Measurements from ENCODE around the gene C3orf18. TPM values are rescaled to one million over a fixed set of nuclear protein-coding genes. Genes with fewer than 3 reads are reported as not detected.

The C3orf18 gene
- polyA plus RNA-seq, 1 donor = 6.8 TPM

- no peak overlapping the region for H3K27ac ChIP-seq (ENCODE audit: low read length)
- WGBS (ENCODE audit: insufficient coverage, low lambda C conversion rate) = no CpG with 5 or more reads among the region's 9 CpGs
- DNase-seq = peak in 1 of 2 donors; percentile 18
- no peaks in the 10 kb centered on the region for H3K9me3 ChIP-seq (ENCODE audit: control insufficient read depth, low read depth, low read length)
- H3K4me3 ChIP-seq (ENCODE audit: low read length) = no peak overlapping the region
- H3K36me3 ChIP-seq (ENCODE audit: control insufficient read depth, insufficient read depth, low read length) = no peaks in the 10 kb centered on the region
- peaks cover 44% of the 10 kb centered on the region for H3K27me3 ChIP-seq (ENCODE audit: control insufficient read depth, insufficient read depth, low read length)
- peaks cover 20% of the 10 kb centered on the region for H3K4me1 ChIP-seq (ENCODE audit: control insufficient read depth, insufficient read depth, low read length)
Observed at GRCh38 chr3:50534681-50535330, 32.7 kb downstream of the C3orf18 start.

GRCh38 chr3:50533807-50534461 lies 33.6 kb downstream of the C3orf18 start:
- no peak overlapping the region for H3K4me3 ChIP-seq (ENCODE audit: low read length)
- WGBS (ENCODE audit: insufficient coverage, low lambda C conversion rate) = 83% methylated on average over 1 of the region's 9 CpGs
- peaks cover 43% of the 10 kb centered on the region for H3K27me3 ChIP-seq (ENCODE audit: control insufficient read depth, insufficient read depth, low read length)
- DNase-seq = peak in 1 of 2 donors; percentile 39
- no peaks in the 10 kb centered on the region for H3K9me3 ChIP-seq (ENCODE audit: control insufficient read depth, low read depth, low read length)
- peaks cover 22% of the 10 kb centered on the region for H3K4me1 ChIP-seq (ENCODE audit: control insufficient read depth, insufficient read depth, low read length)
- no peak overlapping the region for H3K27ac ChIP-seq (ENCODE audit: low read length)
- H3K36me3 ChIP-seq (ENCODE audit: control insufficient read depth, insufficient read depth, low read length) = no peaks in the 10 kb centered on the region

DNA sequence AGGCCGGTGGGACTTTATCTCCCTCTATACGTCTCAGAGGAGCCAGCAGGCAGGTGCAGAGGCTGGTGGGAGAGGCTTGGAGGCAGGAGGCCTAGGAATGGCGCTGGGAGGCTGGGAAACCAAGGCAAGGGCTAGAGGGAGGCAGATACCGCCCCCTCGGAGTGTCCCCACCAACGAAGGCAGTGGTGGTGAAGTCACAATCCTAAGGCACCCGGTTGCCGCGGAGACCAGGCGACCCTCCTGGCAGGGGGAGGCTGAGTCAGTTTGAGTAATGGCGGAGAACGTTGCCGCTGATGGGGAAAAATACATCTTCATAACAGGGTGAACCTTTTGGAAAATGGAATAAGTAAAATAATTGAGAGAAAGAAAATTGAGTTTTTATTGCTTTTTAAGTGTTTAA lies 34.2 kb downstream of the C3orf18 start:
- H3K4me3 ChIP-seq (ENCODE audit: low read length) = no peak overlapping the region
- H3K27ac ChIP-seq (ENCODE audit: low read length) = no peak overlapping the region
- peaks cover 39% of the 10 kb centered on the region for H3K27me3 ChIP-seq (ENCODE audit: control insufficient read depth, insufficient read depth, low read length)
- no peaks in the 10 kb centered on the region for H3K36me3 ChIP-seq (ENCODE audit: control insufficient read depth, insufficient read depth, low read length)
- no peak for DNase-seq
- no peaks in the 10 kb centered on the region for H3K9me3 ChIP-seq (ENCODE audit: control insufficient read depth, low read depth, low read length)
- WGBS (ENCODE audit: insufficient coverage, low lambda C conversion rate) = no CpG with 5 or more reads among the region's 13 CpGs
- H3K4me1 ChIP-seq (ENCODE audit: control insufficient read depth, insufficient read depth, low read length) = peaks cover 22% of the 10 kb centered on the region

DNA sequence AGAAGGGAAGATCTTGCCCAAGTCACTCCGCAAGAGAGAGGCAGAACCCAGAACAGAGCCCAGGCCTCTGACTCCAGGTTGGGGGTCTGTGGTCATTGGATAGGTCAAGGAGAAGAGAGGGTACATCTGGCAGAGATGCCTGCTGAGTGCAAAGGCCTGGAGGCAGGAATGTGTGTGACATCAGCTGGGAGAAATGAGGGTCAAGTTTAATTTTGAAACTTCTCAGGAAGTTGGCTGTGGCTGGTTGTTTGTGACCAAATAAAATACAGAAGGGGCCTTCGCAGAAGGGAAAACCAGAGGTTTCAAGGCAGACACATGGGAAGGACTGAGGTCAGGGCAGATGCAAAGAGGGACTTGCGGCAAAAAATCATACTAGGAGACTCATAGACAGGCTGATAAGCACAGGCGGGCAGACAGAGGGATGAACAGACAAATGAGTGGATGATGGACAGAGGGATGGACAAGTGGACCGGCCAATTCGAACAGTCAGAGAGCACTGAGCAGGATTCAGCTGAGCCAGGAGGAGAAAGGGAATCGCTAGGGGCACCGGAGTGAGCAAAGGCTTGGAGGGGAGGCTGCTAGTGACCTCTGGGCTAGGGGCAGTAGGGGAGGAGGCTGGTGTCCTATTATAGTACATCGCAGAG lies 35.4 kb downstream of the C3orf18 start:
- DNase-seq = no peak
- Histone ChIP-seq H3K4me1 (ENCODE audit: control insufficient read depth, insufficient read depth, low read length) (peaks cover 22% of the 10 kb centered on the region), H3K27ac (ENCODE audit: low read length) (no peak overlapping the region), H3K36me3 (ENCODE audit: control insufficient read depth, insufficient read depth, low read length) (no peaks in the 10 kb centered on the region), H3K4me3 (ENCODE audit: low read length) (no peak overlapping the region), H3K9me3 (ENCODE audit: control insufficient read depth, low read depth, low read length) (no peaks in the 10 kb centered on the region), H3K27me3 (ENCODE audit: control insufficient read depth, insufficient read depth, low read length) (peaks cover 34% of the 10 kb centered on the region)
- WGBS (ENCODE audit: insufficient coverage, low lambda C conversion rate) = 95% methylated on average over 6 of the region's 9 CpGs

GRCh38 chr3:50531201-50531600 lies 36.3 kb downstream of the C3orf18 start:
- no peak for DNase-seq
- no peaks in the 10 kb centered on the region for H3K9me3 ChIP-seq (ENCODE audit: control insufficient read depth, low read depth, low read length)
- no CpG with 5 or more reads among the region's 4 CpGs for WGBS (ENCODE audit: insufficient coverage, low lambda C conversion rate)
- H3K27me3 ChIP-seq (ENCODE audit: control insufficient read depth, insufficient read depth, low read length) = peaks cover 25% of the 10 kb centered on the region
- peaks cover 27% of the 10 kb centered on the region for H3K4me1 ChIP-seq (ENCODE audit: control insufficient read depth, insufficient read depth, low read length)
- H3K4me3 ChIP-seq (ENCODE audit: low read length) = no peak overlapping the region
- H3K27ac ChIP-seq (ENCODE audit: low read length) = no peak overlapping the region
- no peaks in the 10 kb centered on the region for H3K36me3 ChIP-seq (ENCODE audit: control insufficient read depth, insufficient read depth, low read length)

- H3K27me3 ChIP-seq (ENCODE audit: control insufficient read depth, insufficient read depth, low read length) = peaks cover 19% of the 10 kb centered on the region
- no peak overlapping the region for H3K4me3 ChIP-seq (ENCODE audit: low read length)
- H3K9me3 ChIP-seq (ENCODE audit: control insufficient read depth, low read depth, low read length) = no peaks in the 10 kb centered on the region
- no peak overlapping the region for H3K27ac ChIP-seq (ENCODE audit: low read length)
- DNase-seq = peak in 1 of 2 donors; percentile 39
- peaks cover 35% of the 10 kb centered on the region for H3K4me1 ChIP-seq (ENCODE audit: control insufficient read depth, insufficient read depth, low read length)
- no peaks in the 10 kb centered on the region for H3K36me3 ChIP-seq (ENCODE audit: control insufficient read depth, insufficient read depth, low read length)
- no CpG with 5 or more reads among the region's 48 CpGs for WGBS (ENCODE audit: insufficient coverage, low lambda C conversion rate)
Observed at GRCh38 chr3:50530001-50530970, 37.3 kb downstream of the C3orf18 start.

GRCh38 chr3:50525987-50526386 lies 41.6 kb downstream of the C3orf18 start:
- peaks cover 44% of the 10 kb centered on the region for H3K4me1 ChIP-seq (ENCODE audit: control insufficient read depth, insufficient read depth, low read length)
- H3K27ac ChIP-seq (ENCODE audit: low read length) = peak overlapping the region; percentile 90
- H3K4me3 ChIP-seq (ENCODE audit: low read length) = no peak overlapping the region
- H3K27me3 ChIP-seq (ENCODE audit: control insufficient read depth, insufficient read depth, low read length) = peaks cover 12% of the 10 kb centered on the region
- WGBS (ENCODE audit: insufficient coverage, low lambda C conversion rate) = no CpG with 5 or more reads among the region's 6 CpGs
- H3K36me3 ChIP-seq (ENCODE audit: control insufficient read depth, insufficient read depth, low read length) = no peaks in the 10 kb centered on the region
- H3K9me3 ChIP-seq (ENCODE audit: control insufficient read depth, low read depth, low read length) = no peaks in the 10 kb centered on the region
- peak; percentile 84 to 89 for DNase-seq

- DNase-seq = peak; percentile 81 to 92
- Histone ChIP-seq H3K4me1 (ENCODE audit: control insufficient read depth, insufficient read depth, low read length) (peaks cover 44% of the 10 kb centered on the region), H3K4me3 (ENCODE audit: low read length) (no peak overlapping the region), H3K36me3 (ENCODE audit: control insufficient read depth, insufficient read depth, low read length) (no peaks in the 10 kb centered on the region), H3K27me3 (ENCODE audit: control insufficient read depth, insufficient read depth, low read length) (peaks cover 7% of the 10 kb centered on the region), H3K9me3 (ENCODE audit: control insufficient read depth, low read depth, low read length) (no peaks in the 10 kb centered on the region), H3K27ac (ENCODE audit: low read length) (peak overlapping the region; percentile 90)
- 57% methylated on average over 1 of the region's 9 CpGs for WGBS (ENCODE audit: insufficient coverage, low lambda C conversion rate)
Observed at GRCh38 chr3:50525191-50525910, 42.2 kb downstream of the C3orf18 start.

DNA sequence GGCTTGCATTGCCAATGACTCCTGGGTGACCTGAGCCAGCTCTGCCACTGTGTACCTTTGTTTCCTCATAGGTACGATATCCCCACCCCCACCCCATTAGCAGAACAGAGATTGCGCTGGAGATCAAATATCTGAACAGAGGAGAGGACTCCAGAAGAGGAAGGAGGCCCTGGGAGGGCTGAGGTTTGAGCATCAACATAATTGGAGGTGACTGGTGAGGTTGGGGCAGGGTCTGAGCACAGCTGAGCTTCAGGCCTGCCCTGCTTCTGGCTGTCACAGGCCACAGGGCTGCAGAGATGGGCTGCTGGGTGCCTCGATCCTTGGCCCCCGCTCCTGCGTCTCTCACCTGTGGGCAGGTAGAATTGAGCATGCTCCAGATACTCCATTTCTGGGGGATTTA lies 42.8 kb downstream of the C3orf18 start:
- peaks cover 6% of the 10 kb centered on the region for H3K27me3 ChIP-seq (ENCODE audit: control insufficient read depth, insufficient read depth, low read length)
- H3K4me3 ChIP-seq (ENCODE audit: low read length) = no peak overlapping the region
- no peaks in the 10 kb centered on the region for H3K36me3 ChIP-seq (ENCODE audit: control insufficient read depth, insufficient read depth, low read length)
- peak overlapping the region; percentile 90 for H3K27ac ChIP-seq (ENCODE audit: low read length)
- H3K9me3 ChIP-seq (ENCODE audit: control insufficient read depth, low read depth, low read length) = no peaks in the 10 kb centered on the region
- peak in 1 of 2 donors; percentile 22 for DNase-seq
- no CpG with 5 or more reads among the region's 5 CpGs for WGBS (ENCODE audit: insufficient coverage, low lambda C conversion rate)
- peaks cover 41% of the 10 kb centered on the region for H3K4me1 ChIP-seq (ENCODE audit: control insufficient read depth, insufficient read depth, low read length)

Data from large intestine (tissue), 3 donors.